Gastrocnemius medialis (tissue), 4 donors: ENCODE data around the gene LARGE1.

Experiments
- POLR2A ChIP-seq, 2 donors: fragments of 450-650 bp; IDR thresholded peaks; one replicate each; pipeline ENCODE4 v1.6.1; 2017; ENCODE audit warnings: antibody characterized with exemption in 2 of 2, mild to moderate bottlenecking in 2 of 2, moderate library complexity in 2 of 2
- TF ChIP-seq, protein P1 (sequence below), 5 experiments: fragments of 450-650 bp in 3 of 5; fragments of 200-600 bp in 2 of 5; sonication (generic) in 2 of 5; IDR thresholded peaks in 4 of 5; conservative IDR thresholded peaks in 1 of 5; 1 replicate in 4 of 5; 2 replicates in 1 of 5; pipeline ENCODE4 v1.5.1; 2016 to 2019; ENCODE audit warnings: antibody characterized with exemption in 5 of 5, mild to moderate bottlenecking in 3 of 5, moderate library complexity in 3 of 5

DNA sequence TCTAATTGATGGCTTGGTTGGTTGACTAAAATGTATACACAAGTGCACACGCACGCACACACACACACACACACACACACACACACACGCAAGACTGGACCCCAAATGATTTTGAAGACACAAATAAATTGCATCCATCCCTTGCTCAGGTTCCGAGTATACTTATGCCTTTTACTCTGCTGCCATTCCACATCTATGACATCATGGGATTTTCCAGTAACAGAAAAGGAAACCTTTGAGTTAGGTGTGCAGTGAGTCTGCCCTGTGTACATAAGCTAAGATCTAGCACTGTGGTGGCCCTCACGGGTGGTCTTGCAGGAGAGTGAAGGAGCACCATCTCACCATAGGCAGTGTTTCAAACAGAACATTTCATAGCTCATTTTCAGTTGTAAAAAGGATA is 20.5 kb upstream of the LARGE1 start:
- TF ChIP-seq, protein P1, sequence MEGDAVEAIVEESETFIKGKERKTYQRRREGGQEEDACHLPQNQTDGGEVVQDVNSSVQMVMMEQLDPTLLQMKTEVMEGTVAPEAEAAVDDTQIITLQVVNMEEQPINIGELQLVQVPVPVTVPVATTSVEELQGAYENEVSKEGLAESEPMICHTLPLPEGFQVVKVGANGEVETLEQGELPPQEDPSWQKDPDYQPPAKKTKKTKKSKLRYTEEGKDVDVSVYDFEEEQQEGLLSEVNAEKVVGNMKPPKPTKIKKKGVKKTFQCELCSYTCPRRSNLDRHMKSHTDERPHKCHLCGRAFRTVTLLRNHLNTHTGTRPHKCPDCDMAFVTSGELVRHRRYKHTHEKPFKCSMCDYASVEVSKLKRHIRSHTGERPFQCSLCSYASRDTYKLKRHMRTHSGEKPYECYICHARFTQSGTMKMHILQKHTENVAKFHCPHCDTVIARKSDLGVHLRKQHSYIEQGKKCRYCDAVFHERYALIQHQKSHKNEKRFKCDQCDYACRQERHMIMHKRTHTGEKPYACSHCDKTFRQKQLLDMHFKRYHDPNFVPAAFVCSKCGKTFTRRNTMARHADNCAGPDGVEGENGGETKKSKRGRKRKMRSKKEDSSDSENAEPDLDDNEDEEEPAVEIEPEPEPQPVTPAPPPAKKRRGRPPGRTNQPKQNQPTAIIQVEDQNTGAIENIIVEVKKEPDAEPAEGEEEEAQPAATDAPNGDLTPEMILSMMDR (IDR thresholded peaks at IDR 0.05 in 4 of 5, conservative IDR thresholded peaks at IDR 0.05 in 1 of 5), result no peak
- TF ChIP-seq POLR2A (IDR thresholded peaks at IDR 0.05), result no peak
